ENCODE results near the gene TBX4.

TBX4 gene

GRCh38 chr17:61494325-61495160, 42.3 kb downstream of the TBX4 start:
- Histone ChIP-seq H3K4me3 (no peak overlapping the region), H3K27ac (no peak overlapping the region)
- TF ChIP-seq CTCF (IDR thresholded peaks at IDR 0.05): no peak

GRCh38 chr17:61495161-61495857, 43.1 kb downstream of the TBX4 start:
- no peak overlapping the region for H3K27ac ChIP-seq
- DNase-seq (ENCODE audit: low spot score): no peak
- TF ChIP-seq CTCF (IDR thresholded peaks at IDR 0.05): no peak
- no peak overlapping the region for H3K4me3 ChIP-seq

More at GRCh38 chr17:61494325-61495160, 42.3 kb downstream of the TBX4 start:
- no peak for DNase-seq (ENCODE audit: low spot score)

- DNase-seq (ENCODE audit: low spot score): no peak
- TF ChIP-seq CTCF (IDR thresholded peaks at IDR 0.05): no peak
Observed at GRCh38 chr17:61496174-61496956, 44.1 kb downstream of the TBX4 start.

GRCh38 chr17:61496957-61497653, 44.9 kb downstream of the TBX4 start:
- DNase-seq (ENCODE audit: low spot score): no peak
- no peak overlapping the region for H3K27ac ChIP-seq

More at GRCh38 chr17:61496174-61496956, 44.1 kb downstream of the TBX4 start:
- Histone ChIP-seq H3K4me3 (no peak overlapping the region), H3K27ac (peak overlapping the region in 1 of 2 donors; percentile 21)

GRCh38 chr17:61498042-61498994, 46.1 kb downstream of the TBX4 start:
- Histone ChIP-seq H3K4me3 (no peak overlapping the region), H3K27ac (no peak overlapping the region)
- DNase-seq (ENCODE audit: low spot score): no peak
- no peak for TF ChIP-seq CTCF (IDR thresholded peaks at IDR 0.05)

More at GRCh38 chr17:61496957-61497653, 44.9 kb downstream of the TBX4 start:
- H3K4me3 ChIP-seq: no peak overlapping the region
- TF ChIP-seq CTCF (IDR thresholded peaks at IDR 0.05): no peak

Data from coronary artery (tissue), 2 donors.